Measurements from ENCODE around the gene RPS6KA2.

RPS6KA2 gene

DNA sequence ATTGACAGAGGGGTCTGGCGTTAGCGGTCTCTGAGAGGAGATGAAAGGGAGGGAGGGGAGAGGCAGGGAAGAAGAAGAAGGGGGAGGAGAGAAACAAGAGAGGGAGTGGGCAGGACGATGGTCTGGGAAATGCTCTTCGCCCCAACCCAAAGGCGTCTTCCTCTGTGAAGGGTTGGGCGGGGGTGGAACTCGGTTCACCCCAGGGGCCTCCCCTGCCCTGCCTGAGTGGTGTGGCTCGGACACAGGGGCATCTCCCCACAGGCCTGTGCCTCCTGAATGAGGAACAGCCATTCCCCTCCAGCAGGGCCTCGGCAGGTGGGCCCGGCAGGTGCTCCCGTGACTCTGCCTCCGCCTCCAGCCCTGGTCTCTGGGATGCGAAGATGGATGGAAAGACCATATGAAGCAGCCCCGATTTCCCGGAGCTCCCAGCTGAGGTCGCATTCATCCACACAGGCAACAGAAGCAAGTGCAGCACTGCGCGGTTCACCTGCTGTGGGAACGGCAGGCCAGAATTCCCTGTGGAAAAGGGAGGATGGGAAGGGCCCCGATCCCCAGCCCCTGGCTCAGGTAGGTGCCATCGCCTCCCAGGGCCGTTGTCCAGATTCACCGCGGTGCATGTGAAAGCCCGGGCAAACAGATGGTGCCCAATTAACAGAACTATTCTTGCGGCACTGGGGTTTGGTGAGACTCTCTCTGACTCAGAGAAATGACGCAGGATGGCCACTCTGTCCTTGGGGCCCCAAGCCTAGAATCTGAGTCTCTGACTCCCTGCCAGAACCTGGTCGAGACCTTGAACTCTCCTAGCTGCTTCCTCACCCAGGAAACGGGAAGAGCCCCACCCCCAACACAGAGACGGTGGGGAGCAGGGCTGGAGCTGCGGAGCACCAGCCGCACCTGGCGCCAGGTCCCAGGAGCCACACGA, 29.4 kb upstream of the RPS6KA2 start:
- no peak for DNase-seq

DNA sequence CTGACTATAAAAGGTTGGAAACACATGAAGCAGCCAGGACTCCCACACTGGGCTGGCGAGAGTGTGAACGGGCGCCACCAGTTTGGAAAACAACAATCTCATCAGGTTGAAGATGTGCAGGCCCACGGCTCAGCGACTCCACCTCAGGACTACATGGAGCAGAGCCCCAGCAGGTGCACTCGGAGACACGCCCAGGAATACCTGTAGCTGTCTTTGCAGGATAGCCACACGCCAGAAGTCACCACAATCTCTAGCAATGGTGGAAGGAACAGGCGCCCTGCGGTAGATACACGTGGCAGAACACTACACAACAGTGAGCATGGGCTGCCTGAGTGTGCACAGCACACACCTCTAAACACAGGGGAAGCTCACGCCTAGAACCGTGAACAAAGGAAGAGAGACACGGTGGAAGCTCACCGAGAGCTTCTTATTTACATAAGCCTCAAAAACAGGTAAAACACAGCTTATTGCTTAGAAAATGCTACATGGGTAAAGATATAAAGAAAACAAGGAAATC, 28.7 kb upstream of the RPS6KA2 start:
- no peak for DNase-seq

DNA sequence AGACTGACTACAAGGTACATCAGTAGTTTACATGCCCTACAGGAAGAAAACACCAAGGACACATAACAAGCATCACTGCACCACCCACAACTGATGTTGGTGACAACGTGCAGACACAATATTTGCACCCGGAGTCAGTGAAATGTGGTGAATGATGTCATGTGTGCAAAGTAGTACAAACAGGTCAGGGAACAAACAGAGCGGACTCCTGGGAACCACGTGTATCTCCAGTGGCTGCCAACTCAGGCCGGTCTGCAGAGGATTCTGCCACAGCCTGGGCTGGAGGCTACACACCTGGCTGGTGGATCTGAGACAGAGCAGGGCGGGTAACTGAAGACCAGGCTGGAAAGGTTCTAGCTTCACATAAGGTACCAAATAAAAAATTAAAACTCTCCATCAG, 28.2 kb upstream of the RPS6KA2 start:
- no peak for DNase-seq

DNA sequence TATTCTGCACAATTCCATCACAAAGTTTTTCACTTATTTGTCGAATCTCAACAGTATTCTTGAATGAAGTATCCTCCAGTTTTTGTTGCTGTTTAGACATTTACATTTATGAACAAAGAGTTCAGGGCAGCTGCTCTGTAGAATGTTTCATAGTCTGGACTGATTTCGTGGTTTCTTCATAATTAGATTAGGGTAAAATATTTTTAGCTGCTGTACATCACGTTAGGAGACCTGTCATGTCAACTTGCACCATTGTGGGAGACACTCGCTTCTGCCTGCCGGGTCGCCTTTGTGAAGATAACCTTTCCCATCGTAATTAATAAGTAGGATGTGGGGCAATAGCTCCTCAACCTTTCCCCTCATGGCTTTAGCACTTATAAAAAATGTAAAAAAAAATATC, 27.5 kb upstream of the RPS6KA2 start:
- no peak for DNase-seq

DNA sequence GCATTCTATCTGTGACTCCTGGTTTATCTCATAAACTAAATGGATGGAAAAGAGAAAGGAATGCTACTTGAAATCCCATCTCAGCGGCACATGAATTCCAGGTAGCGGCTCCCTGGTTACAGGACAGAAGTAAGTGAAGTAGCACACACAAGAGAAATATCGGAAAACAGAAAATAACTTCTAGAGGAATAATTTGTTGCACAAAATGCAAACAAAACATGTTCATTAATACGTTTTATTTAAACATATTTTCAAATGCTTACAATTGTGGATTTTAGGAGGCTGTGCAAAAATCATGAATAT, 26.5 kb upstream of the RPS6KA2 start:
- no peak for DNase-seq

DNA sequence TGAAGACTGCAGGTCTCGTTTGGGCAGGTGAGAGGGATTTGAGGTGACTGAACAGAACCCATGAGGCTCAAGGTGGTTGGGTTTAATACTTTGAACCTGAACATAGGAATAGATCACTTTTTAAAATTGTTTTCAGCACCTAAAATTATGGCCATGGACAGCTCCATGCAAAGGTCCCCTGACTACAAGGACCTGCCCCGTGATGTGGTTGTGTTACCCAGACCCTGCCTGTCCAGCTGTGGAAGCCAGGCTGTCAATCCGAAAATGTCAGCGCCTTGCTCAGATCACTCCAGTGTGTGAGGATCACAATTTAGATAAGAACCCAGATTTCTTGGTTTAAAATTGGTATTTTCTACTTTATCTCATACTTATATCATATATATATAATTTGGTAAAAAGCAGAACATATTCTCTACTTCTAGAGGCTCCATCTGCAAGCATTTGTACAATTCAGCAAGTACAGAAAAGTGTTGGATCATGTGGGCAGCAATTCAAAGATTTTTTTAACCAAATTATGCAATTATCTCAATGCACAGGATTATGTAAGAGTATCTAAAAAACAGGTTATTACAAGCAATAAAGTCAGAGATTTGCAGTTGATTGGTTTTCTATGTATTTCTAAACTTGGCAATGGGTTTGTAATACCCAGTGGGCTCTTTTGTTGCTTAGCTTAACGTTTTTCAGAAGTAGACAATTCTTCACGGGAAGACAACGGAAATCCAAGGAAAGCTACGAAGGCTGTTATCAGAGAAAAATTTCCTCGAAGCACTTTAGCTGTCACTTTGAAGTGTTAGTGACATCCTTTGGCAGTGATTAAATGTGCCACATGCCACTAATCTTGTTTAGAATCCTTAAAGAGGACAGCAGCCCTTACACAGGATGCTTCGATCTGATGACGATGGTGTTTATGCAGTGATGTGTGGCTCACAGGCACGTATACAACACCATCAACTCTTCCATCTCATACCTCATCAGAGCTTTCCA, 24.1 kb upstream of the RPS6KA2 start:
- DNase-seq, result no peak

DNA sequence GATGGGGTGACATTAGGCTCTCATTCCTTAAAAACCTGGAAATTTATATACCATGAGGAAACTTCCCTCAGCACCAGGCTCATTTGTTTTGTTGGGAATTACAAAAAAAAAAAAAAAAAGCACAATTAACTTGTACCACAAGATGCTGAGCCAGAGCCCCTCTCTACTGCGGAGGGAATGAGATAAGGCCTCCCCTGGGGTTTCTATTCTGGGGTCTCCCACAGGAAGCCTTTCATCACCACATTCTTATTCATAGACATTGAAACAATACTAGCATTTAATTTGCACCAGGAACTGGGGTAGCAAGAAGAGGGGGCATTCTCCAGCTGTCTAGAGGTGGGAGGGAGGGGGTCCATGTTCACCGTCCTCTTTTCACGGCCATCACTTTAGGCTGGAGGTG, 23.0 kb upstream of the RPS6KA2 start:
- DNase-seq, result no peak

DNA sequence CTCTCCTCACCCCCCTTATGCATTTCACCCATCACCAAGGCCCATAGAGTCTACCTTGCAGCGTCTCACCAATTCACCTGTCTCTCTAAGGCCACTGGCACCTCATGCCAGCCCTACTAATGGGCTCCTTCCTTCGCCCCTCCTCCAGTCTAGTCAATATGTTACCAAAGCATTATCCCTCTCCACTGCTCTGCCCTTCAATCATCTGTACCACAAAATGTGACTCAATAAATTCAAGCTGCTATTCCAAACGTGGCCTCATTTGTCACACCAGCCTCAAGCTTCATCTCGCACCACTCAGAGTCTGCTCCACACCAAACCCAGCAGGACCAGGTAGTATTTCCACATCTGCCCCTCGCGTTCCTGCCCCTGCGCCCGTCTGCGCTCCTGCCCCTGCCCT, 21.8 kb upstream of the RPS6KA2 start:
- DNase-seq, result no peak

DNA sequence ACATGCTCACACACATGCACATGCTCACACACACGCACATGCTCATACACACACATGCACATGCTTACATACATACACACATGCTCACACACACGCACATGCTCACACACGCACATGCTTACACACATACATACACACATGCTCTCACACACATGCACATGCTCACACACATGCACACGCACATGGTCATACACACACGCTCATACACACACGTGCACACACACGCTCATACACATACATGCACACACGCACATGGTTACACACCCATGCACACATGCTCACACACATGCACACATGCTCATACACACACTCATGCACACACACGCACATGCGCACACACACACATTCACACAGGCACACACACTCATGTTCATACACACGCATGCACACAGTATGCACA, 20.8 kb upstream of the RPS6KA2 start:
- no peak for DNase-seq

DNA sequence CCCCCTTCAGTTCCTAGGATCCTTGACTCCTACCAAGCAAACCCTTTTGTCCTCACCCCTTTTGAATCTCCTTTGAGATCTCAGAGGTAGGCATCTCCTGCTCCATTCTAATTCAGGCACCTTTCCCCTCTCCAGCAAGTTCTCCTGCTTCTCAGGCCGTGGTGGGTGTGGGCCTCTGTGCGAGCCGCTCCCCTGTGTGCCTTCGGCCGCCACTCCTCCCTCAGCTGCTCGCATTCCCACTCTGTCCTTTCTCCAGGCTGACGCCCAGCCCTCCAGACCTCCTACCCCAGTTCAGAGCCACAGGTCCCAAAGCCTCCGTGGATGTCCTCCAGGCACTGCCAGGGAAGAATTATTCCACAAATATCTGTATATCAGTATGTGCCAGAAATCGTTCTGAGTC, 19.7 kb upstream of the RPS6KA2 start:
- DNase-seq, result no peak

DNA sequence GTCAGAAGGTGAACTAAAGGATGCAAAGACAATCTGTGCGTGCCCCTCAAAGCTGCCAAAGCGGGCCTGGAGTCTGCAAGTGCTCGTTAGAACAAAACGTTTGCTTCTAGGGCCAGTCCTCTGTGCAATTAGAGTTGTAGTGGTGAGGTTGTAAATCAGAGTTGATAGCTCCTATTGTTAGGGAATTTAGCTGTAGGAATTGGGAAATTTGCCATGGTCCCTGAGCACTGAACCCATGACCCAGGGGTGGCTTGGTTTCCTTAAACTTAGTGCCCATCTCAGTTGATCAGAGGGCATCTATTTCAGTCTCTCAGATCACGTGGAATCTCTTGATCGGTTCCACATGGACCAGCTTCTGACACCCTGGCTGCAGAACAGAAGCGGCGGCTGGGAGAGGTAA, 18.8 kb upstream of the RPS6KA2 start:
- DNase-seq, result no peak

DNA sequence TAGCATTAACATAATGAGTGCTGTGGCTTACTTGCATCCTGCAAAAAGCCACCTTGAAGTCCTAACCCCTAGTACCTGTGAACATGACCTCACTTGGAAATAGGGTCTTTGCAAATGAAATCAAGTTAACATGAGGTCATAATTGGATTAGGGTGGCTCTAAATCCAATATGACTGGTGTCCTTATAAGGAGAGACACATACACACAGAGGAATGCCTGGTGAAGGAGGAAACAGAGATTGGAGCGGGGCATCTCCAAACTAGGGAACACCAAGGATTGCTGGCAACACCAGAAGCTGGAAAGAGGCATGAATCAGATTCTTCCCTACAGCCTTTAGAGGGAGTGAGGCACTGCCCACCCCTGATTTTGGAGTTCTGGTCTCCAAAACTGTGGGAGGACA, 17.6 kb upstream of the RPS6KA2 start:
- no peak for DNase-seq

DNA sequence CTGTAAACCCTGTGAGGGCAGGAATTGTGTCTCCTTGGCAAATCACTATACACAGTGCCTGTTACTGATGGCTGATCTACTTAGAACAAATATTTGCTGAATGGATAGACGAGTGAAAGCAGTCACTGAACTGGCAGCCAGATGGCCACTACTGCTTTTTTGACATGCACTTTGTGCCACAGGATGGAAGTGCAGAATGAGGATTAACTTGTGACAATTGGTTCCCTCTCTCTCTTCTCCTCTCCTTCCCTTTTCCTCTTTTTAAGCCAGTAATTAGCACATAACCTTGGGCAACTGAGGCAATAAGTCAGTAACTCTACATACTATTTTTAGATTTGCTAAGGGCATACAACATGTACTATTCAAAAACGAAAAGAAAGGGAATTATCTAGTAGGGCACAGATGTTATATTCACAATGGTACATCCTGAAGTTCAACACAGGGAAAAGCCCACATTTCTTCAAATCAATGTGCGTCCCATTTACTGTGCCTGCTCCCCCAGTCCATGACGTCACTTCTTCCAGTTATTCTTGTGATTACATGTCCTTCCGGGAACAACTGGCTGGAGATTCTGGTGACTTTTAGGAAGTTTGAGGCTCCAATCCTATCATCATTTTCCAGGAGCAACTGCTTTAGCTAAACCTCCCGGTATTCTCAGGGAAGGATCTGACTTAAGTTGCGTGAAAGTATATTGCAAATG, 17.0 kb upstream of the RPS6KA2 start:
- DNase-seq, result no peak

DNA sequence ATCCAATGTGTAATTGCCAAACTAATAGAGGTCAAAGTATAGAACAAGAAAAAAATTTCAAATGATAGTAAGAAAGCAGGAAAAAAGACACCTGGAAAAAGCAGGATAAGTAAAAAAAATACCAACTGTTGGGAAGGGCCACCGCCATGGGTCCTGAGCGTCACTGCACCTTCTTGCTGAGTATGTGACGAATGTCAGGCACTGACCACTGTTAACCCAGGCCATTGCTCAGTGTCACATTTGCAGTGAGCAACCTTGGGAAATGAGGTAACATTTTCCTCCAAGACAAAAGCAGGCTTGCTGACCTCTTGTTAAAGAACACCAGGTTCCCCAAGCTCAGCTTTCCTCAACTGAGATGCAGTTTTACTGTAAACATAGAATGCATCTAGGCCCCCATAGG, 15.6 kb upstream of the RPS6KA2 start:
- no peak for DNase-seq

DNA sequence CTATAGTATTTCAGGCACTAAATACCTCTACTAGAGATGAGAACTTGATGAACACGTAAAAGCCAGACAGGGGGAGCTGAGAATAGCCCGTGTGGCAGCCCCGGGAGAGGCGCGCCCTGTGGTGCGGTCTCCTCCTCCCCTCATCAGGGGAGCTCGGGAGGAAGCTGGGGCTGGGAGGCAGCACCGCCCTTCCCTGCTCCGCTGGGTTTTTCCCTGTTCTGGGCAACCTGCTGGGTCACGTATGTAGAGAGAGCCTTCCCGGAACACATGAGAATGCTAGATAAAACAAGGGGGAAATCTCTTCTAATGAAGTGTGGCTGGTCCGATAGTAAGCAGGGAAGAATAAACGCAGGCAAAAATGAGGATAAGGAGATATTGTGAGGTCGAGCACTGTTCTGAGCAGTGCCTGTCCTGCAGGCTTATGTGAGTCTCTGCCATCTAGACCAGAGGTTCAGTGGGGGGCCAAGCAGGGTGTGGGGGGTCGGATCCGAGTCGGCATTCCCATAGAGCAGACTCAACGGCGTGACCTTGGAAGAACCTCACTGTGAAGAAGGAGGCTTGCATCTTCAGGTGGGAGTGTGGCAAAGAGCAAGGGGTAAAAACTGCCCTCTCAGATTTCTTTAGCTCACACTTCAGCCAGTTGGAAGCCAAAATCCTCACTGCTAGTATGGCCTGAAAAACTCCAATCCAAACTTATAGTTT, 13.4 kb upstream of the RPS6KA2 start:
- DNase-seq, result no peak

DNA sequence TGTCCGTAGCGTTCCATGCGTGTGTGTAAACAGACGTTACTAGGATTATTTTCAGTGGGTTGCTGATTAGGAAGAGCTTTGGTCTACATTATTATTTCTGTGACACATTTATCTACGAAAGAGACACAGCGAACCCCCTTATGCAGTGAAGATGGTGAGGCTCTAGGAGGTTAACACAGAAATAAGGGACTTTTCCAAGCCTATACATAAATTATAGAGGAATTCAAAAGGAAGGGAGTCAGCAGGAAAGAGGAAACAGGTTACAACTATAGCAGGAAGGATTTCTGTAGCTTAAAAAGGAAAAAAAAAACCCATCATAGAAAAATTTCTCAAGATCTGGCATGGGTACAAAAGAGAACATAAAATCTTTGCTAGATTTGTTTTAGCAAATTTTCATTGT, 12.9 kb upstream of the RPS6KA2 start:
- DNase-seq, result no peak

DNA sequence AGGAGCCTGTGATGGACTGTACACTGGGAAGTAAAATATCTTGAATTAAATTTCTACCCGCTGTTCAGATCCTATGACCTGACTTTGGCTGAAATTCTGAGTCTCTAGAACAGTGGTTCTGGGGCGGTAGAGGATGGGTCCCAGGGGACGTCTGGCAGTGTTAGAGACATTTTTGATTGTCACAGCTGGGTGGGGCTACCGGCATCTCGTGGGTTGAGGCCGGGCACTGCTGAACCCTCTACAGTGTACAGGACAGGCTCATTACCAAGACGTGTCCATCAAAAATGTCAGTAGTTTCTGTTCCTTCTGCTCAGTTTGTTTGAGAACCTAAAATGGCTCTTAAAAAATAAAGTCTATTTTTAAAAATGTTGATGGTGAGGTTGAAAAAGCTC, 11.5 kb upstream of the RPS6KA2 start:
- no peak for DNase-seq

DNA sequence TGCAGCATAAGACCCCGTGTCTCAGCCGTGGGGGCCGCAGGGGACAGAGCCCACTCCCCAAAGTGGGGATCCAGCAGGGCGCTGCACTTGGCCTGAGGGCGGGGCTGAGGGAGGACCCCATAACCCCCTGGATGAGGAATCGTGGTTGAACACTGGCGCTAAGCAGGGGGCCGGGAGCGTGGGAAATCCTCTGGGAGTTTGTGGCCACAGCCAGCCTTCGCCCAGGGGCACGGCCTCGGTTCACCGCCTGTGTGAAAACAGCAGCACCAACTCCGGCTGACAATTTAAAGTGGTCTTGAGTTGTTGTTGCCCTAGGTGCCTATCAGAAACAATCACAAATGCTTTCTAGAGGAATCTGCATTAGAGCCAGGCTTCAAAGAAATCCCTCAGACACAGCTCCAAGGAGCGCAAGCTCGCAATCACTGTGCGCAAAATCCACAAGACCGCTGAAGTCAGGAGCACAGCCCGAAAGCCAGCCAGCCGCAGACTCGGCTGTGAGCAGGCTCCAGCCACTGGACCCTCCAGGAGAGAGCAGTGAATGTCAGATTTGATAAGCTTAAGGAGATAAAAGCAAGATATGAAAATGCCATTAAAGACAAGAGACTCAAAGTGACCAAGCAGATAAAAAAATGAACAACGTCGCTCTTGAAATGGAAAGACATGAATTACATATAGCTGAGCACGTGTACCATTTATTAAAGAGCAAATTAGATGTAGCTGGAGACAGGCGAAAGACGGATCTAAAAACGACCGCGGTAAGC, 10.9 kb upstream of the RPS6KA2 start:
- no peak for DNase-seq

DNA sequence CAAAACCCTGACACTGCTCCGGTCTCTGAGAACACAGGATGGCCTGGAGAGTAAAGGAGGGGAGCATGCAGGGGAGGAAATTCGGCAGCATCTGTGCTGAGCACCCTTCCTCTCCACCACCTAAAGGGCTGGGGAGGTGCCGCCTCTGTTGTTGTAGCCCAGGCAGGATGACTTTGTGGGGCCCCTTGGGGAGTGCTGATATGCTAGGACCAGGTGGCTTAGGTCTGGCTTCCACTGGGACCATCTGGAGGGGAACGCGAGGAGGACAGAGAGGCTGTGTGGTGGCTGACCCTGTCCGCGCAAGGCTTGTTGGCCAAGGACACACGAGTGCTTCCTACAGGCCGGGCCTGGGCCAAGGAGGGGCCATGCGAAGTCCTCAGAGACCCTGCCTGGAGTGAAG, 9.9 kb upstream of the RPS6KA2 start:
- no peak for DNase-seq

DNA sequence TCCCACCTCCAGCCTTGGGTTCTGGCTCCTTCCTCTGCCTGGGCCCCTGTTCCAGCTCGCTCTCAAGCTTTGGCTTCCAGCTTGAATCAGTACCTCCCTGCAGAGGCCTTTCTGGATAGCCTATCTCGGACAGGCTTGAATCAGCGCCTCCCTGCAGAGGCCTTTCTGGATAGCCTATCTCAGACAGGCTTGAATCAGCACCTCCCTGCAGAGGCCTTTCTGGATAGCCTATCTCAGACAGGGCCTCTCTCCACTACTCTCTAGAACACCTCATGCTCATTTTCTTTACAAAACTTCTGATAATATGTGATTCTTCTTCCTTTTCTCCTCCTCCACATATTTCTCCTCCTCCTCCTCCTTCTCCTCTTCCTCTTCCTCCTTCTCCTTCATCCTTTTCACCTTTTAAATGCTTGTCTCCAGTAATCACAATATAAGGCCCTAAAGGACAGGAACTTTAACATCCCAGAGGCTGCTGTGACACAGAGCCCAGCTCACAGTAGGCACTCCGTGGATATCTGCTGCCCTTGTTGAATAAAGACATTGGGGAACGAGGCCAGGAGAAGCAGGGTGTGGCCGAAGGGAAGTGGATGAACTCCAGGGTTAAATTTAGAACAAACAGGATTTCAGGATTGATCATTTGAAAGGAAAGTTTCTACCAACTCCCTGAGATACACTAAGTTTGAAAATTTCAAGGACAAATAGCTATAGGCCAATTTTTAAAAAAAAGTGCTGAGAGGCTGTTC, 9.3 kb upstream of the RPS6KA2 start:
- no peak for DNase-seq

All from nucleus accumbens (tissue), 56 donors.